HG02798 (cell line): ENCODE results near the gene PPP6R2.
"Not testable (repeated sequence)": the region's sequence is repeated elsewhere in the genome, so short reads cannot be mapped to it uniquely, and the experiment has no call there.

Experiments
- ATAC-seq: cut with Tn5 transposase; IDR thresholded peaks from one replicate; pipeline ENCODE4 v1.9.1; 2021; ENCODE audit warnings: mild to moderate bottlenecking; ENCODE audit not compliant: unreplicated experiment, poor library complexity

The PPP6R2 gene

GRCh38 chr22:50397371-50398060 lies 54.4 kb downstream of the PPP6R2 start:
- not testable (repeated sequence) for ATAC-seq

DNA sequence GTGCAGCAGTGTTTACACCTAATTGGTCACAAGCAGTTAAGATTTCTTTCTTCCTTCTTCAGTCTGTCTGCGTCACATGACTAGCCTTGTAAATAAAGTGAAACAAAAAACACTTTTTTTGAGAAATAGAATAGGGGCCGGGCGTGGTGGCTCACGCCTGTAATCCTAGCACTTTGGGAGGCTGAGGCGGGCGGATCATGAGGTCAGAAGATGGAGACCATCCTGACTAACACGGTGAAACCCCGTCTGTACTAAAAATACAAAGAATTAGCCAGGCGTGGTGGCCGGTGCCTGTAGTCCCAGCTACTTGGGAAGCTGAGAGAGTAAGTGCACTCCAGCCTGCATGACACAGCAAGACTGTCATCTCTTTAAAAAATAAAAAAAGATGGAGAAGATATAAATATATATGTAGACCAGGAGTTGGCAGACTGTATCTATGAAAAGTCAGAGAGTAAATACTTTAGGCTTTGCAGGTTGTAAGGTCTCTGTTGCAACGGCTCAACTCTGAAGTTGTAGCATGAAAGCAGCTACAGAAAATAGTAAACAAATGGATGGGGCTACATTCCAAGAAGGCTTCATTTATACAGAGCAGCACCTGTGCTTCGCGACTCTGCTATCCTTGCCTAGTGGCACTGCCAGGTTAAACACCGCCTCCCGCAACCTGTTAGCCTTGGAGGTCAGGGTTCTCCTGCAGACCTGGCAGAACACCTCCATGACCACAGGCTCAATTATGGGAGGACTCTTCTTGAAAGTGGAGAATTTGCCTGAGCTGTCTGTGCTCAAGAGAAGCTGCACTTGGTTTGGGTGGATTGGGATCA lies 55.9 kb downstream of the PPP6R2 start:
- ATAC-seq: no peak

- ATAC-seq: no peak
These were observed 56.7 kb downstream of the PPP6R2 start for GRCh38 chr22:50399751-50400331.

GRCh38 chr22:50400406-50400805 lies 57.3 kb downstream of the PPP6R2 start:
- ATAC-seq: no peak

DNA sequence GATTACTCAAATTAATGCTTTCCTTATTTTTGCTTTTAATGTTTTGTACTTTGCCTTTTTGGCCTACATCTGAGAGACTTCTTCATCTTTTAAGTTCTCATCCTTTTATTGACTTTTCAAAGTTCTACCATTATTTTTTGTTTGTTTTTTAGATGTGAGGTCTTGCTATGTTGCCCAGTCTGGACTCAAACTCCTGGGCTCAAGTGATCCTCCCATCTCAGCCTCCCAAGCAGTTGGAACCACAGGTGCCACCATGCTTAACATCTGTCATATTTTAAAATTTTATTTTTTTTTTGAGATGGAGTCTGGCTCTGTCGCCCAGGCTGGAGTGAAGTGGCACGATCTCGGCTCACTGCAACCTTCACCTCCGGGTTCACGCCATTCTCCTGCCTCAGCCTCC lies 57.8 kb downstream of the PPP6R2 start:
- no peak for ATAC-seq

- no peak for ATAC-seq
These were observed 58.8 kb downstream of the PPP6R2 start for GRCh38 chr22:50401907-50402306.

GRCh38 chr22:50403701-50404101 lies 60.6 kb downstream of the PPP6R2 start:
- ATAC-seq: no peak

- no peak for ATAC-seq
These were observed 63.5 kb downstream of the PPP6R2 start for GRCh38 chr22:50406416-50407170.

- ATAC-seq: no peak
These were observed 65.2 kb downstream of the PPP6R2 start for GRCh38 chr22:50408311-50408710.

DNA sequence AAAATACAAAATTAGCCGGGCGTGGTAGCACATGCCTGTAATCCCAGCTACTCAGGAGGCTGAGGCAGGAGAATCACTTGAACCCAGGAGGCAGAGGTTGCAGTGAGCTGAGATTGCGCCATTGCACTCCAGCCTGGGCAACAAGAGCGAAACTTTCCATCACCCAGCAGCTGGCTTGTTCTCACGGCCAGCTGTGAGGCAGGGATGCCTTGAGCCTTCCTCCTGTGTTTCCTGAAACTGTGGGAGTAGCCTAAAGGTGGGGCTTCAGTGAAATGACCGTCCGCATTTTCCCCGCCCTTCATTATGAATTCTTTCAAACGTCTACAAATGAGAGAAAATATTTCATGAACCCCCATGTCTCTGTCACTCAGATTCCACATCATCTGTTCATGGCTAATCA lies 65.8 kb downstream of the PPP6R2 start:
- ATAC-seq: not testable (repeated sequence)

DNA sequence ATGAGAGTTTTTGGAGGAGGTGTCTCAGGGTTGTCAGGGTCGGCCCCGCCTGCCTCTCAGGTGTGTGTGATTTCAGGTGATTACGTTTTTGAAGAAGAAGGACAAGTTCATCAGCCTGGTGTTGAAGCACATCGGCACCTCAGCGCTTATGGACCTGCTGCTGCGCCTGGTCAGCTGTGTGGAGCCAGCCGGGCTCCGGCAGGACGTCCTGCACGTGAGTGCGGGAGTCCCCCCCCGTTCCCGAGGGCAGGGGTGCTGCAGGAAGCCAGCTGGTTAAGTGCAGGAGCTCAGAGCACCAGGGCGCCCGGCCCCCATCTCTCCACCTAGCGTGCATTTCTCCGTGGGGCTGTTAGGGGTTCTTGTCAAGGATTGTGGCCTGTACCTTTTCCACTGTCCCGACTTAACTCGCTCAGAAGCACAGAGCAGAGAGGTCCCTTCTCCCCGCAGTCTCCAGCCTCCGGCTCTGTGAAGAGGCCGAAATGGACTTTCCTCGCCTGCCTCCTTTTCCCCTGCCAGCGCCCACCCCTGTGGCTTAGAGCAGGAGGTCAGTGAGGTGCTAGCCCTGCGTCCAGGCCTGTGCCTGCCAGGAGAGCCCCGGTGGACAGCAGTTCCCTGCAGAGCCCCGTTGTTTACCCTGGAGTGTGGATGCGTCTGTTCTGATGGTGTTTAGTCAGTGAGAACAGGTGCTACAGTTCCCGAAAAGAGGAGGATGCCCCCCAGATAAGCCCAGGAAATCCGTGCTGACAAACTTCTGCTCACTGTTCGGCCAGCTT lies 71.5 kb downstream of the PPP6R2 start:
- ATAC-seq: no peak

DNA sequence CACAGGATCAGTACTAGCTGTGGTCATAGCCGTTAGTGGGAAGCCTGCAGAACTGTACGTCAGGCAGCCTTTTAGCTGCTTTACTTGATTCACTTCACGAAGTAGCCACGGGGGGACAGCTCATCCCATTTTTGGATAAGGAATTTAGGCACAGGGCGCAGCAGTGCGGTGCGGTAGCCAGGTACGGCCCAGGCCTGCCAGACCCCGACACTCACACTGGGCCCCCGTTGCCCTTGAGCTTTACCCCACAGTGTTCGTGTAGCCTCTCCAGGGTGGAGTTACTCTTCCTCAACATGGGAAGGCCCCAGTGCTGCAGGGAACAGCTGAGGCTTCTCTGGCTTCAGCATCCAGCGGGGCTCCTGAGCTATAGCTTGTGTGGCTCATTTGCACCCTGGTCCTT lies 72.3 kb downstream of the PPP6R2 start:
- ATAC-seq: no peak

DNA sequence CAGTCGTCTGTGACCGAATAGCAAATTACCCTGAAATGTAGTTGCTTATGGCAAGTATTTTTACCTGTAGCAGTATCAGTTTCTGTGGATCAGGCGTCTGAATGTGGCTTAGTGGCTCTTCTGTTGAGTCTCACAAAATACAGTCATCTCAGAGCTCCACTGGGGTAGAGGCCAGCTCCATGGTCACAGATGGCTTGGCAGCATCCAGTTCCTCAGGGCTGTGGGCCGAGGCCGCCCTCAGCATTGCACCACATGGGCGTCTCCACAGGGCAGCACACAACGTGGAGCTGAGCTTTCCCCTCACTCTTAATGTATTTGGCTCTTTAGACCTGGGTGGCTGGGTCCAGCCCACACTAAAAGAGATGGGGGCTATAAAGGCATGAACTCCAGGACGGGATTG lies 73.9 kb downstream of the PPP6R2 start:
- no peak for ATAC-seq

GRCh38 chr22:50417411-50418210 lies 74.5 kb downstream of the PPP6R2 start:
- no peak for ATAC-seq

GRCh38 chr22:50418624-50419023 lies 75.5 kb downstream of the PPP6R2 start:
- no peak for ATAC-seq

- no peak for ATAC-seq
These were observed 76.0 kb downstream of the PPP6R2 start for GRCh38 chr22:50419116-50419515.

- ATAC-seq: no peak
These were observed 76.9 kb downstream of the PPP6R2 start for GRCh38 chr22:50420015-50420414.

- ATAC-seq: no peak
These were observed 77.5 kb downstream of the PPP6R2 start for GRCh38 chr22:50420581-50420980.

GRCh38 chr22:50422046-50422445 lies 78.9 kb downstream of the PPP6R2 start:
- ATAC-seq: no peak
